Left renal pelvis (tissue), 4 donors: Measurements from ENCODE around the gene KRTAP5-6. TPM values are rescaled to one million over a fixed set of nuclear protein-coding genes. Genes with fewer than 3 reads are reported as not detected.

Experiments used
- DNase-seq, 4 donors: peaks; one replicate each; pipeline ENCODE4 v3.0.0-alpha.2; 2013; ENCODE audit warnings: low read depth in 4 of 4, low spot score in 3 of 4
- polyA plus RNA-seq, 4 donors: library from polyadenylated mRNA; unstranded; fragments of 120-200 nt; gene quantifications; one replicate each; pipeline ENCODE4 v1.2.1, GENCODE V29; 2013; ENCODE audit not compliant: insufficient read length in 4 of 4

The KRTAP5-6 gene
- polyA plus RNA-seq, 4 donors, result not detected

DNA sequence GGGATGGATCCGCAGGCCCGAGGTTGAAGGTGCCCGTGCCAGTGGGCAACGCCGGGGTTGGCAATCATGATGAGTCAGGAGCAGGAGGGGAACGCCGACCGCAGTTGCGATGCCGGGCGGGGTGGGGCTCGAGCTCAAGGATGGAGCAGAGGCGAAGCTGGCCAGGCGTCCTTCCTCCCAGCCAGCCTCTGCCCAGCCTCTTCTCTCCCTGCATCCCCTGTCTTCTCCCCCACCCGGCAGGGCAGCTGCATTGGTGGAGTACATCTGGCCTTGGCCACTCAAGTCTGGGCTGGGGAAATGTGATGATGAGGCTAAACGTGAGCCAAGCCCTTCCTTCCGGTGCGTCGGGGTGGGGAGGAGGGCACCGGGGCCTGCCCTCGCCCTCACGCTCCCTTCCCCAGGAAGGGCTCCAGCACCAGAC, 49.5 kb downstream of the KRTAP5-6 start:
- no peak for DNase-seq

GRCh38 chr11:1746956-1747752, 50.2 kb downstream of the KRTAP5-6 start:
- DNase-seq, result no peak

Other genes with a start within 250 kb of the KRTAP5-6 start
- 10 to 100 TPM; 25.1 to 34.2 (median 29.0) TPM for gene MOB2, start 210.4 kb upstream of the KRTAP5-6 start, polyA plus RNA-seq
- gene DUSP8, start 124.9 kb upstream of the KRTAP5-6 start, polyA plus RNA-seq, result 1 to 10 TPM; 2.6 to 5.5 (median 4.4) TPM
- under 1 TPM in 2 of 4 donors, not detected in 2; 0.24 to 0.63 TPM for gene KRTAP5-1, start 111.9 kb upstream of the KRTAP5-6 start, polyA plus RNA-seq
- not detected for gene KRTAP5-2, start 98.9 kb upstream of the KRTAP5-6 start, polyA plus RNA-seq
- under 1 TPM in 1 of 4 donors, not detected in 3; 0.31 TPM for gene KRTAP5-3, start 88.7 kb upstream of the KRTAP5-6 start, polyA plus RNA-seq
- gene KRTAP5-4, start 75.1 kb upstream of the KRTAP5-6 start, polyA plus RNA-seq, result not detected
- gene KRTAP5-5, start 67.4 kb upstream of the KRTAP5-6 start, polyA plus RNA-seq, result not detected
- gene IFITM10, start 53.4 kb downstream of the KRTAP5-6 start, polyA plus RNA-seq, result under 1 TPM; 0.11 to 0.47 (median 0.22) TPM
- gene CTSD, start 66.7 kb downstream of the KRTAP5-6 start, polyA plus RNA-seq, result 100 to 1,000 TPM; 171 to 263 (median 222) TPM
- 1 to 10 TPM in 1 of 4 donors, under 1 TPM in 1, not detected in 2; 0.42 to 1.1 TPM for gene SYT8, start 137.8 kb downstream of the KRTAP5-6 start, polyA plus RNA-seq
- 1 to 10 TPM in 1 of 4 donors, under 1 TPM in 2, not detected in 1; 0.45 to 1.0 (median 0.78) TPM for gene TNNI2, start 141.8 kb downstream of the KRTAP5-6 start, polyA plus RNA-seq
- gene LSP1, start 155.9 kb downstream of the KRTAP5-6 start, polyA plus RNA-seq, result 10 to 100 TPM in 1 of 4 donors, 1 to 10 TPM in 3; 5.2 to 10.8 (median 7.3) TPM
- under 1 TPM; 0.04 to 0.26 (median 0.17) TPM for gene PRR33, start 194.7 kb downstream of the KRTAP5-6 start, polyA plus RNA-seq
- 10 to 100 TPM in 3 of 4 donors, 1 to 10 TPM in 1; 5.6 to 16.9 (median 11.3) TPM for gene TNNT3, start 222.5 kb downstream of the KRTAP5-6 start, polyA plus RNA-seq